Subcutaneous adipose tissue (tissue), 4 donors: Measurements from ENCODE around the gene DCTN2. TPM values are rescaled to one million over a fixed set of nuclear protein-coding genes. Genes with fewer than 3 reads are reported as not detected.

Source experiments
- CTCF ChIP-seq: fragments of 450-650 bp; IDR thresholded peaks from one replicate; pipeline ENCODE4 v1.5.1; 2016; ENCODE audit warnings: low read depth, mild to moderate bottlenecking, control low read depth, antibody characterized with exemption, moderate library complexity
- total RNA-seq, 4 donors: library from RNA; depleted of rRNA; stranded (reverse); fragments of >200 nt; gene quantifications; one replicate each; pipeline ENCODE4 v1.1.0, GENCODE V29; 2016

Gene DCTN2
- total RNA-seq, 4 donors from 2014 or later = 78.6 to 161 (median 131) TPM

- no peak for TF ChIP-seq CTCF
Observed at GRCh38 chr12:57528831-57529555, 18.0 kb downstream of the DCTN2 start.

GRCh38 chr12:57528176-57528575 lies 18.8 kb downstream of the DCTN2 start:
- no peak for TF ChIP-seq CTCF

GRCh38 chr12:57527184-57527583 lies 19.8 kb downstream of the DCTN2 start:
- no peak for TF ChIP-seq CTCF

- no peak for TF ChIP-seq CTCF
Observed at GRCh38 chr12:57526477-57527126, 20.4 kb downstream of the DCTN2 start.

- no peak for TF ChIP-seq CTCF
Observed at GRCh38 chr12:57525615-57526383, 21.2 kb downstream of the DCTN2 start.

GRCh38 chr12:57524814-57525614 lies 22.0 kb downstream of the DCTN2 start:
- no peak for TF ChIP-seq CTCF
